ENCODE data around the gene TMPRSS11F. TPM values are rescaled to one million over a fixed set of nuclear protein-coding genes. Genes with fewer than 3 reads are reported as not detected.

Gene TMPRSS11F
- total and polyA plus RNA-seq, 9 donors, result 0.10 to 0.31 (median 0.11) TPM; not detected in 6

DNA sequence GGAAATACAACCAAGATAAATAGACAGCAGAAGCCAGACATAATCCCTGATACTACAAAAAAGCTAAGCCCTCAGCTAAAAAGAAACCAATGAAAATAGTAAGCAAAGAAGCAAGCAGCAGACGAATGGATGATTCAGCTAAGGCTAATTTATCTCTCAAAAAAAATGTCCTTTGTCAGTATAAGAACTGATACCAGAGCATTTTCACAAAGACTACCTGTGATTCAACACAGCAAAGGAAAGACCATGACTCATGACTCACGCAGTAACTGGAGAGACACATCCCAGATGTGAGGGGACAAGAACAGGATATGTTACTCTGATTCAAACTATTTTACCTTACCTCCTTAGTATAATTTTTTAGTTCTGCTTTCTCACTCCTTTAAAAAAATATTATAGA lies 22.7 kb upstream of the TMPRSS11F start:
- no CpG with 5 or more reads among the region's 2 CpGs for WGBS (ENCODE audit: insufficient coverage)
- H3K4me3 ChIP-seq (ENCODE audit: low read length), result no peak overlapping the region
- no peak for DNase-seq
- H3K9me3 ChIP-seq (replicated peaks; ENCODE audit: control insufficient read depth, low read depth, low read length), result no peaks in the 10 kb centered on the region
- no peaks in the 10 kb centered on the region for H3K27me3 ChIP-seq (ENCODE audit: control insufficient read depth, insufficient read depth, low read length)
- no peaks in the 10 kb centered on the region for H3K36me3 ChIP-seq (ENCODE audit: control insufficient read depth, insufficient read depth, low read length)
- H3K4me1 ChIP-seq (ENCODE audit: control insufficient read depth, insufficient read depth, low read length), result no peaks in the 10 kb centered on the region
- no peak overlapping the region for H3K27ac ChIP-seq (ENCODE audit: low read length)

DNA sequence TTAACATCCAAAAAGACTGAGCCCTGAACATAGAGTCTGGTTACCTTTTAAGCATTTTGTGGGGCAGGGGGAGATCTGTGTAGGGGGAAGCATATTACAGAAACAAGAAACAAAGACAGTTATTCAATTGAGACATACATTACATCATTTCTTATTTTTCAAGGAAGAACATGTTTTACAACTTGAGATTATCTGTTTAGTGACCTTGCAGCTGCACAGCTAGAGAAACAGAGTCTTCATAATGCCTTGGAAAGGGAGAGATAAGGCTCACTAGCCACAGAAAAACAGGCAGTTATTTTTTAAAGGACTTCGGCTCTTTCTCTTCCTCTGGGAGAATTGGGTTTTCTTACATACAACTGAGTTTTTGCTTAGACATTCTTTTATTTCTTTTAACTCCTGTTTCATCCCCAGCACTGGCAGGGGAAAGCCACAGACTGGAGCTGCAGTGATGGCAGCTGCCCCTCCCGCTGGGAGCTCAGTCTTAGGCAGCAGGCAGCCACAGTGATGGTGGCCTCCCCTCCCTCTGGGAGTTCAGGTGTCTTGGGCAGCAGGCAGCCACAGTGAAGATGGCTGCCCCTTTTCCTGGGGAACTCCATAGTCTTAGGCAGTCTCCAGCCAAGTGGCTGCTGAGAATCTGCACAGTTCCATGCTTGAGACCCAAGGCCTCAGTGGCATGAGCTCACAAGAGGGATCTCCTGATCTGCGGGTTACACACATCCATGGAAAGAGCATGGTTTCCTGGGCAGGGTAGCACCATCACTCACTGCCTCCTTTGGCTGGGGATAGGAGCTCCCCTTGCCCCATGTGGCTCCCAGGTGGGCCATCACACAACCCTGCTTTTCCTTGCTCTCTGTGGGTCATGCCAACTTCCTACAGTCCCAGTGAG lies 19.4 kb upstream of the TMPRSS11F start:
- no peak overlapping the region for H3K27ac ChIP-seq (ENCODE audit: low read length)
- 84% methylated on average over 2 of the region's 3 CpGs for WGBS (ENCODE audit: insufficient coverage)
- no peak overlapping the region for H3K4me3 ChIP-seq (ENCODE audit: low read length)

DNA sequence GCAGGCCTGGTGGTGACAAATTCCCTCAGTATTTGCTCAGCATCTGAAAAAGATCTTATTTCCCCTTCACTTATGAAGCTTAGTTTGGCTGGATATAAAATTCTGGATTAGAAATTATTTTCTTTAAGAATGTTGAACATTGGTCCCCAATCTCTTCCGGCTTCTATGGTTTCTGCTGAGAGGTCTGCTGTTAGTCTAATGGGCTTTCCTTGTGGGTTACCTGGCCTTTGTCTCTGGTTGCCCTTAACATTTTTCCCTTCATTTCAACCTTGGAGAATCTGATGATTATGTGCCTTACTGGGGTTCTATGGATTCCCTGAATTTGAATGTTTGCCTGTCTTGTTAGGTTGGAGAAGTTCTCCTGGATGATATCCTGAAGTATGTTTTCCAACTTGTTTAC lies 17.4 kb upstream of the TMPRSS11F start:
- H3K9me3 ChIP-seq (replicated peaks; ENCODE audit: control insufficient read depth, low read depth, low read length), result peaks cover 2% of the 10 kb centered on the region
- no peaks in the 10 kb centered on the region for H3K36me3 ChIP-seq (ENCODE audit: control insufficient read depth, insufficient read depth, low read length)
- no peaks in the 10 kb centered on the region for H3K4me1 ChIP-seq (ENCODE audit: control insufficient read depth, insufficient read depth, low read length)
- H3K4me3 ChIP-seq (ENCODE audit: low read length), result no peak overlapping the region
- H3K27ac ChIP-seq (ENCODE audit: low read length), result no peak overlapping the region
- no peaks in the 10 kb centered on the region for H3K27me3 ChIP-seq (ENCODE audit: control insufficient read depth, insufficient read depth, low read length)
- DNase-seq, result no peak
- WGBS (ENCODE audit: insufficient coverage), result no CpG with 5 or more reads among the region's 1 CpG

More for the DNA sequence above, 19.4 kb upstream of the TMPRSS11F start:
- H3K4me1 ChIP-seq (ENCODE audit: control insufficient read depth, insufficient read depth, low read length), result no peaks in the 10 kb centered on the region
- H3K36me3 ChIP-seq (ENCODE audit: control insufficient read depth, insufficient read depth, low read length), result no peaks in the 10 kb centered on the region
- DNase-seq, result no peak
- H3K9me3 ChIP-seq (replicated peaks; ENCODE audit: control insufficient read depth, low read depth, low read length), result peaks cover 2% of the 10 kb centered on the region
- no peaks in the 10 kb centered on the region for H3K27me3 ChIP-seq (ENCODE audit: control insufficient read depth, insufficient read depth, low read length)

DNA sequence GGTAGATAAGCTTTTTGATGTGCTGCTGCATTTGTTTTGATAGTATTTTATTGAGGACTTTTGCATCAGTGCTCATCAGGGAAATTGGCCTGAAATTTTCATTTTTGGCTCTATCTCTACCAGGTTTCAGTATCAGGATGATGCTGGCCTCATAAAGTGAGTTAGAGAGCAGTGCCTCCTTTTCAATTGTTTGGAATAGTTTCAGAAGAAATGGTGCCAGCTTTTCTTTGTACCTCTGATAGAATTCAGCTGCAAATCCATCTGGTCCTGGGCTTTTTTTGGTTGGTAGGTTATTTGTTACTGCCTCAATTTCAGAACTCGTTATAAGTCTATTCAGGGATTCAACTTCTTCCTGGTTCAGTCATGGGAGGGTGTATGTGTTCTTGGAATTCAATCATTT lies 15.6 kb upstream of the TMPRSS11F start:
- H3K36me3 ChIP-seq (ENCODE audit: control insufficient read depth, insufficient read depth, low read length), result no peaks in the 10 kb centered on the region
- no CpG with 5 or more reads among the region's 1 CpG for WGBS (ENCODE audit: insufficient coverage)
- no peaks in the 10 kb centered on the region for H3K27me3 ChIP-seq (ENCODE audit: control insufficient read depth, insufficient read depth, low read length)
- H3K9me3 ChIP-seq (replicated peaks; ENCODE audit: control insufficient read depth, low read depth, low read length), result peaks cover 2% of the 10 kb centered on the region
- no peak for DNase-seq
- H3K4me1 ChIP-seq (ENCODE audit: control insufficient read depth, insufficient read depth, low read length), result no peaks in the 10 kb centered on the region
- H3K4me3 ChIP-seq (ENCODE audit: low read length), result no peak overlapping the region
- H3K27ac ChIP-seq (ENCODE audit: low read length), result no peak overlapping the region

DNA sequence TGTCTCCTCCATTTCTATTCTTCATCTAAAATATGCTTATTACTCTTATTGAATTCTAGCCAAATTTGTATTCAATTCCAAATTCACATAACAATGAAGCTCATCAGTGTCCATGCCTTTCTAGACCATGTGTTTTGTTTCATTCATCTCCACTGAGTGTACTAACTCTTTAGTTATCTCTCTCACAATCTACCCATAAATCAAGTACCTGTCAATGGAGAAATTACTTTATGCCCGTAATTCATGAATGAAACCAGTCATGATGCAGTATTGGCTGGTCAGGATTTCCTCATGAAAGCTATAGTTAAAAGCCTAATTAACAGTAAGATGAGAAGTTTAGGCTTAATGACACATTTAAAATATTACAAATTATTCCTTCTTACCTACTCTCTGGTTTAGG lies 12.2 kb upstream of the TMPRSS11F start:
- Histone ChIP-seq H3K4me1 (ENCODE audit: control insufficient read depth, insufficient read depth, low read length) (no peaks in the 10 kb centered on the region), H3K36me3 (ENCODE audit: control insufficient read depth, insufficient read depth, low read length) (no peaks in the 10 kb centered on the region), H3K27ac (ENCODE audit: low read length) (no peak overlapping the region), H3K27me3 (ENCODE audit: control insufficient read depth, insufficient read depth, low read length) (no peaks in the 10 kb centered on the region), H3K4me3 (ENCODE audit: low read length) (no peak overlapping the region), H3K9me3 (replicated peaks; ENCODE audit: control insufficient read depth, low read depth, low read length) (peaks cover 2% of the 10 kb centered on the region)
- DNase-seq, result no peak
- no CpG with 5 or more reads among the region's 1 CpG for WGBS (ENCODE audit: insufficient coverage)

DNA sequence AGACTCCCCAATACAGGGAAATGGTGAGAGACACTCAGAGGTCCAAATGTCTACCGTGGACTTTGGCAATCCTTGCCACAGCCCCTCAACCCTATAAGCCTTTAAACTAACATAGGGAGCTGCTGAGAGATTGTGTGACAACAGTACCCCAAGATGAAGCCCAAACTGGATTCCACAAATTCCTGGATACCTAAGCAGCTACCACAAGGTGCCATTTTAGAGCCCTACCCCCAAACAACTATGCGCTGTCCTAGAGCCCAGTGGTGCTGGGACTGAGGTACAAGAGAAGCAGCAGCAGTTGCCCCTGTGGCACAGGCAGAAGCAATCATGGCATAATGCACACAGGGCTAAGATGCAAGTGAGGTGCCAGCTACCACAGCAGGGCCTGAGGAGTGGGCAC lies 2.7 kb upstream of the TMPRSS11F start:
- Histone ChIP-seq H3K4me1 (ENCODE audit: control insufficient read depth, insufficient read depth, low read length) (no peaks in the 10 kb centered on the region), H3K36me3 (ENCODE audit: control insufficient read depth, insufficient read depth, low read length) (no peaks in the 10 kb centered on the region), H3K9me3 (replicated peaks; ENCODE audit: control insufficient read depth, low read depth, low read length) (peaks cover 9% of the 10 kb centered on the region), H3K4me3 (ENCODE audit: low read length) (no peak overlapping the region), H3K27ac (ENCODE audit: low read length) (no peak overlapping the region), H3K27me3 (ENCODE audit: control insufficient read depth, insufficient read depth, low read length) (no peaks in the 10 kb centered on the region)
- WGBS (ENCODE audit: insufficient coverage), result 90% methylated on average over 2 of the region's 2 CpGs
- DNase-seq, result no peak

DNA sequence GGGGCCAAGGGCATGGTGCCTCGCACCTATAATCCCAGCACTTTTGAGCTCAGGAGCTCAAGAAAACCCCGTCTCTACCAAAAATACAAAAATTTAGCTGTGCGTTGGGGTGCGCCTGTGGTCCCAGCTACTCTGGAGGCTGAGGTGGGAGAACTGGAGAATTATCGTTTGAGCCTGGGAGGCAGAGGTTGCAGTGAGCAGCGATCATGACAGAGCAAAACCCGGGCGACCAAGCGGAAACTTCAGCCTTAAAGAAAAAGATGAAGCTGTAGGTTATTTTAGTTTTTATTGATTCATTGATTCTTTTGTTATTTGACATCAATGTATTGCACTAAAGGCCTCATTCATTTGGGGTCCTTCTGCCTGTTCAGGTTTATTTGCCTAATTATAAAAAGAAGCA lies 5.4 kb downstream of the TMPRSS11F start:
- Histone ChIP-seq H3K9me3 (replicated peaks; ENCODE audit: control insufficient read depth, low read depth, low read length) (no peaks in the 10 kb centered on the region), H3K4me3 (ENCODE audit: low read length) (no peak overlapping the region), H3K27me3 (ENCODE audit: control insufficient read depth, insufficient read depth, low read length) (no peaks in the 10 kb centered on the region), H3K36me3 (ENCODE audit: control insufficient read depth, insufficient read depth, low read length) (no peaks in the 10 kb centered on the region), H3K4me1 (ENCODE audit: control insufficient read depth, insufficient read depth, low read length) (no peaks in the 10 kb centered on the region), H3K27ac (ENCODE audit: low read length) (no peak overlapping the region)
- WGBS (ENCODE audit: insufficient coverage), result 95% methylated on average over 4 of the region's 9 CpGs
- DNase-seq, result no peak

DNA sequence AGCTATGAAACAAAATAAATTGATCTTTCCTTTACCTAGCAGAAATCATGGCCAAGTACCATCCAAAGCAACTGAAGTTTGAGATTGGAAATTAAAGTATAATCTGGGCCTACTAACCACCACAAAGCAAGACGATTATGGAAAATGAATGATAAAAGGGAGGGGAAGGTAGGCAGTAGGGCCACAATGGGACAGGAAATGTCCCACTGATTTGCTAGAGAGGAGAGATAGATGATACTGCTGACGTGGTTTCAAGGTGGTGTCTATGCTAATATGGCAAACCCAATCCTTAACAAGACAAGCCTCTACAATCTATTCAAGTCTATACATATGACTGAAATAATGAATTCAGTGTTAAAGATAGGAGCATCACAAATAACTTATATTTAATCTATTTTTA lies 6.1 kb downstream of the TMPRSS11F start:
- no CpG with 5 or more reads among the region's 2 CpGs for WGBS (ENCODE audit: insufficient coverage)
- Histone ChIP-seq H3K4me3 (ENCODE audit: low read length) (no peak overlapping the region), H3K4me1 (ENCODE audit: control insufficient read depth, insufficient read depth, low read length) (no peaks in the 10 kb centered on the region), H3K27ac (ENCODE audit: low read length) (no peak overlapping the region), H3K9me3 (replicated peaks; ENCODE audit: control insufficient read depth, low read depth, low read length) (no peaks in the 10 kb centered on the region), H3K36me3 (ENCODE audit: control insufficient read depth, insufficient read depth, low read length) (no peaks in the 10 kb centered on the region), H3K27me3 (ENCODE audit: control insufficient read depth, insufficient read depth, low read length) (no peaks in the 10 kb centered on the region)
- DNase-seq, result no peak

DNA sequence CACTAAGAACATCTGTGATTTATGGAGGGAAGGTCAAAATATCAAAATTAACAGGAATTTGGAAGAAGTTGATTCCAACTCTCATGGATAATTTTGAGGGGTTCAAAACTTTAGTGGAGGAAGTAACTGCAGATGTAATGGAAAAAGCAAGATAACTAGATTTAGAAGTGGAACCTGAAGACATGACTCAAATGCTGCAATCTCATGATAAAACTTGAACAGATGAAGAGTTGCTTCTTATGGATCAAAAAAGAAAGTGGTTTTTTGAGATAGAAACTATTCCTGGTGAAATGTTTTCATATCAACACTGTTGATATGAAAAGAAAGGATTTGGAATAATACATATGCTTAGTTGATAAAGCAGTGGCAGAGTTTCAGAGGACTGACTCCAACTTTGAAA lies 9.7 kb downstream of the TMPRSS11F start:
- Histone ChIP-seq H3K4me1 (ENCODE audit: control insufficient read depth, insufficient read depth, low read length) (no peaks in the 10 kb centered on the region), H3K27ac (ENCODE audit: low read length) (no peak overlapping the region), H3K4me3 (ENCODE audit: low read length) (no peak overlapping the region), H3K36me3 (ENCODE audit: control insufficient read depth, insufficient read depth, low read length) (no peaks in the 10 kb centered on the region), H3K27me3 (ENCODE audit: control insufficient read depth, insufficient read depth, low read length) (no peaks in the 10 kb centered on the region), H3K9me3 (replicated peaks; ENCODE audit: control insufficient read depth, low read depth, low read length) (no peaks in the 10 kb centered on the region)
- no peak for DNase-seq

DNA sequence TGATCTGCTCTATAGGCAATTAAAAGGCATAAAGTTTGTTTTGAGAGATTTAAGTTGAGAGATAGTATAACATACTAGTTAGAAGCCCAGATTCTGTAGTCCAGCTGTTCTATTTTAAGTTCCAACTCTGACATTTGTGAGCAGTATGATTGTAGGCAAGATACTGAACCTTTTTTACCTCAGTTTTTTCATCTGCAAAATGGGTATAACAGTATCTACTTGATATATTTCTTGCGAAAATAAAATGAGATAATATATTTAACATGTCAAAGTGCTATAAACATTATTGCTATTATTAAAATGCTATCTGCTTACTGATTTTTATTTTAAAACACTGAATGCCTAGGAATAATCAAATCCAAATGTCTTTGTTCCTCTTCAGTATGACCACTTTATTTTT lies 19.2 kb downstream of the TMPRSS11F start:
- Histone ChIP-seq H3K4me3 (ENCODE audit: low read length) (no peak overlapping the region), H3K4me1 (ENCODE audit: control insufficient read depth, insufficient read depth, low read length) (no peaks in the 10 kb centered on the region), H3K27ac (ENCODE audit: low read length) (no peak overlapping the region), H3K9me3 (replicated peaks; ENCODE audit: control insufficient read depth, low read depth, low read length) (no peaks in the 10 kb centered on the region), H3K27me3 (ENCODE audit: control insufficient read depth, insufficient read depth, low read length) (no peaks in the 10 kb centered on the region), H3K36me3 (ENCODE audit: control insufficient read depth, insufficient read depth, low read length) (no peaks in the 10 kb centered on the region)
- no CpG with 5 or more reads among the region's 1 CpG for WGBS (ENCODE audit: insufficient coverage)
- no peak for DNase-seq

DNA sequence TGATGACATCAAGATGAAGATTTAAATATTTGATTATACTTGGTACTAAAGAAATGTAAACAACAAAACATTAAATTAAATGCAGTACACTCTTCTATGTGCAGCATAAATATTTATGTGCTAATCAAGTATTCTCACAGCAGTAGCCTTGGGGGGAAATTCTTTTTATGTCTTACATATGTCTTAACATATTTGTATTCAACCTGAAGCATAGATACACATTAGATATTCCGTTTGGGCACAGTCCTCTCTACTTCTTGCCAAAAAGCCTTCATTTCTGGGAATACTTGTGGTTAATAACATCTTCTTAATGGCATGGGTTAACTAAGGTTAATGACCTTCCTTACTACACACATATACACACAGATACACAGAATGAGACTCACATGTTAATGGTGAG lies 19.8 kb downstream of the TMPRSS11F start:
- no peaks in the 10 kb centered on the region for H3K4me1 ChIP-seq (ENCODE audit: control insufficient read depth, insufficient read depth, low read length)
- H3K27ac ChIP-seq (ENCODE audit: low read length), result no peak overlapping the region
- no peaks in the 10 kb centered on the region for H3K27me3 ChIP-seq (ENCODE audit: control insufficient read depth, insufficient read depth, low read length)
- no peak overlapping the region for H3K4me3 ChIP-seq (ENCODE audit: low read length)
- DNase-seq, result no peak
- WGBS (ENCODE audit: insufficient coverage), result no CpG with 5 or more reads among the region's 1 CpG
- H3K36me3 ChIP-seq (ENCODE audit: control insufficient read depth, insufficient read depth, low read length), result no peaks in the 10 kb centered on the region
- H3K9me3 ChIP-seq (replicated peaks; ENCODE audit: control insufficient read depth, low read depth, low read length), result no peaks in the 10 kb centered on the region
